ENCODE data around the gene USP34.

The USP34 gene

GRCh38 chr2:61158356-61158955 lies 312.4 kb downstream of the USP34 start:
- Histone ChIP-seq H2BK15ac (ENCODE audit: low read depth, poor library complexity, severe bottlenecking) (no peak overlapping the region), H3K23ac (ENCODE audit: low read length in 2 of 2) (no peak overlapping the region), H3K36me3 (ENCODE audit: control insufficient read depth in 1 of 2, insufficient read depth in 2 of 2, low read depth in 1 of 2, low read length in 2 of 2) (peaks cover 3 to 49% of the 10 kb centered on the region in 2 experiments), H3K27ac (ENCODE audit: low read length, poor library complexity, severe bottlenecking) (no peak overlapping the region), H3K27me3 (ENCODE audit: control insufficient read depth in 1 of 2, insufficient read depth in 1 of 2, low read length in 2 of 2) (no peaks in the 10 kb centered on the region), H4K8ac (ENCODE audit: low read length) (no peak overlapping the region), H3K9ac (ENCODE audit: low read length) (no peak overlapping the region), H3K4ac (ENCODE audit: low read depth in 1 of 2, low read length in 2 of 2) (no peak overlapping the region), H3K4me1 (ENCODE audit: control insufficient read depth, insufficient read depth, low read depth, low read length) (no peaks in the 10 kb centered on the region), H3K14ac (ENCODE audit: low read length in 2 of 2) (no peak overlapping the region), H3K18ac (ENCODE audit: low read depth in 1 of 2, low read length in 2 of 2) (no peak overlapping the region), H2AK5ac (ENCODE audit: low read length, severe bottlenecking) (no peak overlapping the region), H3K79me1 (replicated peaks; ENCODE audit: low read length, poor library complexity, severe bottlenecking) (no peaks in the 10 kb centered on the region), H3K9me3 (ENCODE audit: control insufficient read depth, low read length) (no peaks in the 10 kb centered on the region), H2AFZ (ENCODE audit: low read depth, low read length) (no peak overlapping the region), H2BK5ac (ENCODE audit: low read depth, low read length, poor library complexity, severe bottlenecking) (no peak overlapping the region), H2BK120ac (ENCODE audit: low read depth, low read length) (no peak overlapping the region), H4K91ac (ENCODE audit: low read length) (no peak overlapping the region), H3K4me3 (ENCODE audit: insufficient read depth in 1 of 2, low read depth in 1 of 2, low read length in 2 of 2) (no peak overlapping the region), H2BK12ac (ENCODE audit: low read length in 2 of 2) (no peak overlapping the region), H3K4me2 (ENCODE audit: low read length, poor library complexity, severe bottlenecking) (no peak overlapping the region)
- no peak for DNase-seq
- 60% methylated on average over 3 of the region's 3 CpGs for WGBS

- Histone ChIP-seq H2AK5ac (ENCODE audit: low read length, severe bottlenecking) (no peak overlapping the region), H2BK15ac (ENCODE audit: low read depth, poor library complexity, severe bottlenecking) (no peak overlapping the region), H3K36me3 (ENCODE audit: control insufficient read depth in 1 of 2, insufficient read depth in 2 of 2, low read depth in 1 of 2, low read length in 2 of 2) (peaks cover 3 to 42% of the 10 kb centered on the region in 2 experiments), H3K9me3 (ENCODE audit: control insufficient read depth, low read length) (no peaks in the 10 kb centered on the region), H3K14ac (ENCODE audit: low read length in 2 of 2) (no peak overlapping the region), H2AFZ (ENCODE audit: low read depth, low read length) (no peak overlapping the region), H3K4me2 (ENCODE audit: low read length, poor library complexity, severe bottlenecking) (no peak overlapping the region), H3K23ac (ENCODE audit: low read length in 2 of 2) (no peak overlapping the region), H4K91ac (ENCODE audit: low read length) (no peak overlapping the region), H3K18ac (ENCODE audit: low read depth in 1 of 2, low read length in 2 of 2) (no peak overlapping the region), H3K4ac (ENCODE audit: low read depth in 1 of 2, low read length in 2 of 2) (no peak overlapping the region), H4K8ac (ENCODE audit: low read length) (no peak overlapping the region), H3K27ac (ENCODE audit: low read length, poor library complexity, severe bottlenecking) (no peak overlapping the region), H3K9ac (ENCODE audit: low read length) (no peak overlapping the region), H3K79me1 (replicated peaks; ENCODE audit: low read length, poor library complexity, severe bottlenecking) (no peaks in the 10 kb centered on the region), H2BK5ac (ENCODE audit: low read depth, low read length, poor library complexity, severe bottlenecking) (no peak overlapping the region), H2BK12ac (ENCODE audit: low read length in 2 of 2) (no peak overlapping the region), H3K4me1 (ENCODE audit: control insufficient read depth, insufficient read depth, low read depth, low read length) (no peaks in the 10 kb centered on the region), H3K27me3 (ENCODE audit: control insufficient read depth in 1 of 2, insufficient read depth in 1 of 2, low read length in 2 of 2) (no peaks in the 10 kb centered on the region), H2BK120ac (ENCODE audit: low read depth, low read length) (no peak overlapping the region), H3K4me3 (ENCODE audit: insufficient read depth in 1 of 2, low read depth in 1 of 2, low read length in 2 of 2) (no peak overlapping the region)
- no peak for DNase-seq
- 84% methylated on average over 4 of the region's 5 CpGs for WGBS
Observed at GRCh38 chr2:61157371-61158003, 313.4 kb downstream of the USP34 start.

GRCh38 chr2:61151436-61151835 lies 319.5 kb downstream of the USP34 start:
- H3K18ac ChIP-seq (ENCODE audit: low read depth in 1 of 2, low read length in 2 of 2), result no peak overlapping the region
- no peak overlapping the region for H3K4me2 ChIP-seq (ENCODE audit: low read length, poor library complexity, severe bottlenecking)
- no peak overlapping the region for H3K9ac ChIP-seq (ENCODE audit: low read length)
- no peak overlapping the region for H2BK12ac ChIP-seq (ENCODE audit: low read length in 2 of 2)
- H4K8ac ChIP-seq (ENCODE audit: low read length), result no peak overlapping the region
- H3K4me3 ChIP-seq (ENCODE audit: insufficient read depth in 1 of 2, low read depth in 1 of 2, low read length in 2 of 2), result no peak overlapping the region
- no peaks in the 10 kb centered on the region for H3K27me3 ChIP-seq (ENCODE audit: control insufficient read depth in 1 of 2, insufficient read depth in 1 of 2, low read length in 2 of 2)
- no peak overlapping the region for H2BK15ac ChIP-seq (ENCODE audit: low read depth, poor library complexity, severe bottlenecking)
- no peaks in the 10 kb centered on the region for H3K4me1 ChIP-seq (ENCODE audit: control insufficient read depth, insufficient read depth, low read depth, low read length)
- H2BK120ac ChIP-seq (ENCODE audit: low read depth, low read length), result no peak overlapping the region
- H3K79me1 ChIP-seq (replicated peaks; ENCODE audit: low read length, poor library complexity, severe bottlenecking), result no peaks in the 10 kb centered on the region
- no peak overlapping the region for H3K14ac ChIP-seq (ENCODE audit: low read length in 2 of 2)
- peak; percentile 48 for DNase-seq
- no peak overlapping the region for H2BK5ac ChIP-seq (ENCODE audit: low read depth, low read length, poor library complexity, severe bottlenecking)
- H3K36me3 ChIP-seq (ENCODE audit: control insufficient read depth in 1 of 2, insufficient read depth in 2 of 2, low read depth in 1 of 2, low read length in 2 of 2), result peaks cover 0 to 34% of the 10 kb centered on the region in 2 experiments
- no peak overlapping the region for H2AK5ac ChIP-seq (ENCODE audit: low read length, severe bottlenecking)
- H3K27ac ChIP-seq (ENCODE audit: low read length, poor library complexity, severe bottlenecking), result no peak overlapping the region
- no peak overlapping the region for H3K23ac ChIP-seq (ENCODE audit: low read length in 2 of 2)
- H2AFZ ChIP-seq (ENCODE audit: low read depth, low read length), result no peak overlapping the region
- no peak overlapping the region for H4K91ac ChIP-seq (ENCODE audit: low read length)
- 100% methylated on average over 1 of the region's 1 CpG for WGBS
- peaks cover 8% of the 10 kb centered on the region for H3K9me3 ChIP-seq (ENCODE audit: control insufficient read depth, low read length)
- H3K4ac ChIP-seq (ENCODE audit: low read depth in 1 of 2, low read length in 2 of 2), result no peak overlapping the region

- H3K23ac ChIP-seq (ENCODE audit: low read length in 2 of 2), result no peak overlapping the region
- no peak overlapping the region for H2AK5ac ChIP-seq (ENCODE audit: low read length, severe bottlenecking)
Observed at GRCh38 chr2:61149074-61149473, 321.8 kb downstream of the USP34 start.

More at GRCh38 chr2:61149074-61149473, 321.8 kb downstream of the USP34 start:
- H2AFZ ChIP-seq (ENCODE audit: low read depth, low read length), result no peak overlapping the region
- no peak overlapping the region for H2BK15ac ChIP-seq (ENCODE audit: low read depth, poor library complexity, severe bottlenecking)
- H3K27me3 ChIP-seq (ENCODE audit: control insufficient read depth in 1 of 2, insufficient read depth in 1 of 2, low read length in 2 of 2), result no peaks in the 10 kb centered on the region
- H2BK12ac ChIP-seq (ENCODE audit: low read length in 2 of 2), result no peak overlapping the region
- no peak overlapping the region for H3K18ac ChIP-seq (ENCODE audit: low read depth in 1 of 2, low read length in 2 of 2)
- peaks cover 0 to 34% of the 10 kb centered on the region in 2 experiments for H3K36me3 ChIP-seq (ENCODE audit: control insufficient read depth in 1 of 2, insufficient read depth in 2 of 2, low read depth in 1 of 2, low read length in 2 of 2)
- H3K4me3 ChIP-seq (ENCODE audit: insufficient read depth in 1 of 2, low read depth in 1 of 2, low read length in 2 of 2), result no peak overlapping the region
- no peak overlapping the region for H2BK120ac ChIP-seq (ENCODE audit: low read depth, low read length)
- H3K14ac ChIP-seq (ENCODE audit: low read length in 2 of 2), result no peak overlapping the region
- no peak overlapping the region for H3K4ac ChIP-seq (ENCODE audit: low read depth in 1 of 2, low read length in 2 of 2)
- WGBS, result 90% methylated on average over 6 of the region's 6 CpGs
- H3K4me2 ChIP-seq (ENCODE audit: low read length, poor library complexity, severe bottlenecking), result no peak overlapping the region
- H2BK5ac ChIP-seq (ENCODE audit: low read depth, low read length, poor library complexity, severe bottlenecking), result no peak overlapping the region
- no peak overlapping the region for H4K8ac ChIP-seq (ENCODE audit: low read length)
- H4K91ac ChIP-seq (ENCODE audit: low read length), result no peak overlapping the region
- no peak overlapping the region for H3K27ac ChIP-seq (ENCODE audit: low read length, poor library complexity, severe bottlenecking)
- peaks cover 8% of the 10 kb centered on the region for H3K9me3 ChIP-seq (ENCODE audit: control insufficient read depth, low read length)
- H3K4me1 ChIP-seq (ENCODE audit: control insufficient read depth, insufficient read depth, low read depth, low read length), result no peaks in the 10 kb centered on the region
- no peak for DNase-seq
- H3K79me1 ChIP-seq (replicated peaks; ENCODE audit: low read length, poor library complexity, severe bottlenecking), result no peaks in the 10 kb centered on the region
- H3K9ac ChIP-seq (ENCODE audit: low read length), result no peak overlapping the region

All from mesenchymal stem cell (in vitro differentiated cells and primary cell).